A549 treated with Mapracorat at 1 μM for 4 hours (cell line): ENCODE measurements around the gene SIT1. TPM values are rescaled to one million over a fixed set of nuclear protein-coding genes. Genes with fewer than 3 reads are reported as not detected.

ENCODE experiments used
- total RNA-seq: library from RNA; stranded (reverse); fragments of 200-300 nt; extraction: Qiagen RNA extraction; gene quantifications from 5 replicates; pipeline ENCODE4 v1.2.3, GENCODE V29; 2022

Gene SIT1
- total RNA-seq, result not detected in 5 replicates

GRCh38 chr9:35650341-35651158 is at the start of gene SIT1:
TSS of gene SIT1 (minus strand) at chr9:35650931. CDS start at chr9:35650853, 78 bp downstream.

GRCh38 chr9:35689542-35690293 is 39.0 kb upstream of the SIT1 start, which contains the start of gene TPM2:
TSS of gene TPM2 (minus strand) at chr9:35689925. CDS start at chr9:35689817, 108 bp downstream.

DNA sequence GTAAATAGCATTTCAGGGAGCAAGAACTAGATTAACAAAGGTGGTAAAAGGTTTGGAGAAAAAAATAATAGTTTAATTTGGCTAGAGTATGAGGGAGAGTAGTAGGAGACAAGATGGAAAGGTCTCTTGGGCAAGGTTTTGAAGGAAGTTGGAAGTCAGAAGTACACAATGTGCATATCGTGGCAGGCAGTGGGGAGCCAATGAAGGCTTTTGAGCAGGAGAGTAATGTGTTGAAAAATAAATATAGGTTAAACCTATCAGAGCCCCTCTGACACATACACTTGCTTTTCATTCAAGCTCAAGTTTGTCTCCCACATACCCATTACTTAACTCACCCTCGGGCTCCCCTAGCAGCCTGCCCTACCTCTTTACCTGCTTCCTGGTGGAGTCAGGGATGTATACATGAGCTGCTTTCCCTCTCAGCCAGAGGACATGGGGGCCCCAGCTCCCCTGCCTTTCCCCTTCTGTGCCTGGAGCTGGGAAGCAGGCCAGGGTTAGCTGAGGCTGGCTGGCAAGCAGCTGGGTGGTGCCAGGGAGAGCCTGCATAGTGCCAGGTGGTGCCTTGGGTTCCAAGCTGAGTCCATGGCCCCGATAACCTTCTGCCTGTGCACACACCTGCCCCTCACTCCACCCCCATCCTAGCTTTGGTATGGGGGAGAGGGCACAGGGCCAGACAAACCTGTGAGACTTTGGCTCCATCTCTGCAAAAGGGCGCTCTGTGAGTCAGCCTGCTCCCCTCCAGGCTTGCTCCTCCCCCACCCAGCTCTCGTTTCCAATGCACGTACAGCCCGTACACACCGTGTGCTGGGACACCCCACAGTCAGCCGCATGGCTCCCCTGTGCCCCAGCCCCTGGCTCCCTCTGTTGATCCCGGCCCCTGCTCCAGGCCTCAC is 22.6 kb upstream of the SIT1 start, which contains the start of gene CA9:
CA9 (plus strand) TSS at position 797 of the 893 bp plus-strand sequence; CDS start at position 829, 32 bp downstream.

GRCh38 chr9:35664531-35665470 is 14.1 kb upstream of the SIT1 start, which contains the start of gene ARHGEF39:
TSS of gene ARHGEF39 (minus strand) at chr9:35665195. CDS start at chr9:35665169, 26 bp downstream.

GRCh38 chr9:35658137-35658967 is 7.6 kb upstream of the SIT1 start, which contains the start of gene CCDC107:
TSS of gene CCDC107 (plus strand) at chr9:35658292. CDS start at chr9:35658380, 88 bp downstream.

GRCh38 chr9:35657546-35658136 is 6.9 kb upstream of the SIT1 start, which contains the start of gene RMRP:
TSS of gene RMRP (minus strand) at chr9:35658019.

DNA sequence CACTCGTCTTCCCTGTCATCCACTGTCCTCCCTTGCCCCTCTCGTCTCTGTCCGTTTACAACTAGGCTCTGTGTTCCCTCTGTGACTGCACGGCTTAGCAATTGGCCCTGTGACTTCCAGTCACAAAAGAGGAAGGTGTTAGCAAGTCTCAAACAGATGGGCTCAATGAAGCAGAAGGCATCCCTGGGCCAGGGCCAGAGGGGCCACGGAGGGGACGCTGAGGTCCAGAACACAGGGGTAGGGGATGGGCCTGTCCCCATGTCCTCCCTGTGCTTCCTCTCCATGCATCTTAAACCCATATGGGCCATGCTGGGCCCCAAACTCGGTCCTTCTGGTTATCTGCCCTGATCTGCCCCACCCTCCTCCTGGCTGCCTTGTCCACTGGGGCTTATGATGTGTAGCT is 32.4 kb downstream of the SIT1 start, which contains the start of gene CD72:
CD72 (minus strand) TSS at position 89 of the 403 bp plus-strand sequence. CDS start 110 bp downstream, outside the sequence.

DNA sequence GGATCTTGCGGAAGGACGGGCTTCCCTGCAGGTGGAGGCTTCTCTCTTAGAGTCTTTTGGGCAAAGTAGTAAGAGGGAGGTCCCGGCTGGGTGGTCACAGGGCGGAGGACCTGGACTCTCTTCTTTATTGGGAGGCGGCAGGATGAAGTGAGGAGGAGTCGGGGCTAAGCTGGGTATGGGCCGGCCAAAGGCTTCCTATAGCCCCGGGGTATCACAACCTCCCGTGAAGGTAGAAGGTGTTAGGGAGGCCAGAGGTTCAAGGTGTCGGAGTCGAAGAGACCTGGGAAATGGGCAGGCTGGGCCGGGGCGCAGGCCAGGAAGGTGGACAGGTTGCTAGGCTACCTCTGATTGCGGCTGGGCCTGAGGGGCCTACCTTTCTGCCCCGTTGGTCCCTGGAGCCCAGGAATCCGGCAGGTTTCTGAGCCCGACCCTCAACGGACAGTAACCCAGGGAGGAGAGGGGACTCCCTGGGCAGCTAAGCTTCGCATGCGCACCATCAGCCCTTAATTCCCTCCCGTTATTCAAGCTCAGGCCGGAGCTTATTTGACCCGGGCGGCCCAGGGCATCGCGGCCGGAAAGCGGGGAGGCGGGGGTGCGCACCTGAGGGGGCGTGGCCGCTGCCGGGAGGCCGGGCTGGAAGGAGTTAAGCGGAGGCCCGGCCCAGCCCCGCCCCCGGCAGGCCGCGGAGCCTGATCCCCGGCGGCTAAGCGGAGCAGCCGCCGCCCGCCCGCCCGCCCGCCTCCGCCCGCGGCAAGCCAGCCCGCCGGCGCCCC is 46.0 kb downstream of the SIT1 start, which contains the start of gene TESK1:
TESK1 (plus strand) TSS at position 685 of the 773 bp plus-strand sequence. CDS start 358 bp downstream, outside the sequence.

Other genes with a start within 250 kb of the SIT1 start
- 24.4 to 34.4 TPM (median 34.1 TPM) in 5 replicates for gene RUSC2, start 160.8 kb downstream of the SIT1 start, total RNA-seq
- 25.8 to 30.3 TPM (median 29.8 TPM) in 5 replicates for gene TESK1, start 45.7 kb downstream of the SIT1 start, total RNA-seq
- gene CD72, start 32.5 kb downstream of the SIT1 start, total RNA-seq, result 0.14 to 0.36 TPM (median 0.23 TPM) in 3 of 5 replicates, not detected in the others
- 8.1 to 20.9 TPM (median 15.0 TPM) in 4 of 5 replicates, not detected in the other for gene RMRP, start 7.1 kb upstream of the SIT1 start, total RNA-seq
- 25.1 to 32.0 TPM (median 29.7 TPM) in 5 replicates for gene CCDC107, start 7.4 kb upstream of the SIT1 start, total RNA-seq
- 13.3 to 18.5 TPM (median 16.1 TPM) in 5 replicates for gene ARHGEF39, start 14.3 kb upstream of the SIT1 start, total RNA-seq
- gene CA9, start 23.0 kb upstream of the SIT1 start, total RNA-seq, result 4.2 to 8.9 TPM (median 6.4 TPM) in 5 replicates
- 632 to 703 TPM (median 690 TPM) in 5 replicates for gene TPM2, start 39.0 kb upstream of the SIT1 start, total RNA-seq
- gene TLN1, start 81.3 kb upstream of the SIT1 start, total RNA-seq, result 115 to 134 TPM (median 121 TPM) in 5 replicates
- gene CREB3, start 81.7 kb upstream of the SIT1 start, total RNA-seq, result 57.0 to 61.1 TPM (median 57.9 TPM) in 5 replicates
- 28.0 to 39.6 TPM (median 34.5 TPM) in 5 replicates for gene GBA2, start 98.3 kb upstream of the SIT1 start, total RNA-seq
- gene RGP1, start 98.4 kb upstream of the SIT1 start, total RNA-seq, result 12.2 to 16.2 TPM (median 15.3 TPM) in 5 replicates
- not detected in 5 replicates for gene MSMP, start 103.3 kb upstream of the SIT1 start, total RNA-seq
- 4.8 to 6.6 TPM (median 5.5 TPM) in 5 replicates for gene NPR2, start 140.7 kb upstream of the SIT1 start, total RNA-seq
- gene SPAG8, start 161.3 kb upstream of the SIT1 start, total RNA-seq, result 0.34 to 0.74 TPM (median 0.56 TPM) in 5 replicates
- 72.1 to 115 TPM (median 100 TPM) in 5 replicates for gene HINT2, start 164.1 kb upstream of the SIT1 start, total RNA-seq
- gene FAM221B, start 177.8 kb upstream of the SIT1 start, total RNA-seq, result not detected in 5 replicates
- gene TMEM8B, start 178.3 kb upstream of the SIT1 start, total RNA-seq, result 2.0 to 4.0 TPM (median 3.5 TPM) in 5 replicates
- not detected in 5 replicates for gene OR13J1, start 219.5 kb upstream of the SIT1 start, total RNA-seq